Measurements from ENCODE around the gene VASN. TPM values are rescaled to one million over a fixed set of nuclear protein-coding genes. Genes with fewer than 3 reads are reported as not detected.

The VASN gene
- total RNA-seq, 4 donors from 2014 or later, result 31.0 to 58.1 (median 32.9) TPM

GRCh38 chr16:4372001-4372577 is 441 bp downstream of the VASN start:
- H3K4me3 ChIP-seq, result peak overlapping the region; percentile 55 to 81 (median 64)
- H3K27ac ChIP-seq, result peak overlapping the region; percentile 81 to 95 (median 89)
- 0 to 3% methylated on average over 16 to 18 of the region's 43 CpGs for WGBS, 2 donors
- H3K27me3 ChIP-seq, result no peaks in the 10 kb centered on the region
- DNase-seq (ENCODE audit: low spot score in 2 of 2), result no peak
- H3K9me3 ChIP-seq, result no peaks in the 10 kb centered on the region
- peaks cover 0 to 83% (median 70%) of the 10 kb centered on the region in 4 donors for H3K4me1 ChIP-seq
- H3K36me3 ChIP-seq, result no peaks in the 10 kb centered on the region
- TF ChIP-seq EP300 (IDR thresholded peaks at IDR 0.05) (no peak), POLR2A (IDR thresholded peaks at IDR 0.05) (no peak), CTCF (IDR thresholded peaks at IDR 0.05) (no peak)

- Histone ChIP-seq H3K4me1 (peaks cover 0 to 90% (median 77%) of the 10 kb centered on the region in 4 donors), H3K36me3 (no peaks in the 10 kb centered on the region), H3K27me3 (no peaks in the 10 kb centered on the region), H3K9me3 (no peaks in the 10 kb centered on the region), H3K27ac (peak overlapping the region; percentile 81 to 95 (median 89)), H3K4me3 (peak overlapping the region; percentile 55 to 81 (median 64))
- no peak for DNase-seq (ENCODE audit: low spot score in 2 of 2)
- 56 to 80% methylated on average over 4 to 10 of the region's 10 CpGs for WGBS, 2 donors
- TF ChIP-seq EP300 (IDR thresholded peaks at IDR 0.05) (no peak), POLR2A (IDR thresholded peaks at IDR 0.05) (no peak), CTCF (IDR thresholded peaks at IDR 0.05) (no peak)
These were observed 1.1 kb downstream of the VASN start for GRCh38 chr16:4372578-4373355.

- 30 to 35% methylated on average over 9 of the region's 9 CpGs for whole genome bisulfite sequencing, 2 donors
- Histone ChIP-seq H3K27me3 (no peaks in the 10 kb centered on the region), H3K36me3 (no peaks in the 10 kb centered on the region), H3K27ac (peak overlapping the region; percentile 81 to 95 (median 89)), H3K4me1 (peaks cover 0 to 96% (median 83%) of the 10 kb centered on the region in 4 donors), H3K9me3 (no peaks in the 10 kb centered on the region), H3K4me3 (peak overlapping the region; percentile 55 to 81 (median 64))
- no peak for DNase-seq (ENCODE audit: low spot score in 2 of 2)
- TF ChIP-seq CTCF (IDR thresholded peaks at IDR 0.05), result no peak
- TF ChIP-seq POLR2A (IDR thresholded peaks at IDR 0.05), result no peak
- no peak for TF ChIP-seq EP300 (IDR thresholded peaks at IDR 0.05)
These were observed 1.8 kb downstream of the VASN start for GRCh38 chr16:4373356-4373908.

- Histone ChIP-seq H3K27ac (peak overlapping the region; percentile 81 to 95 (median 89)), H3K9me3 (no peaks in the 10 kb centered on the region), H3K27me3 (no peaks in the 10 kb centered on the region), H3K4me3 (peak overlapping the region; percentile 55 to 81 (median 64)), H3K4me1 (peaks cover 0 to 96% (median 83%) of the 10 kb centered on the region in 4 donors), H3K36me3 (no peaks in the 10 kb centered on the region)
- WGBS, 2 donors, result 14 to 26% methylated on average over 29 to 30 of the region's 30 CpGs
- TF ChIP-seq CTCF (IDR thresholded peaks at IDR 0.05), result no peak
- TF ChIP-seq EP300 (IDR thresholded peaks at IDR 0.05), result peak in 1 of 2 donors; percentile 84
- peak in 1 of 2 donors; percentile 26 for TF ChIP-seq POLR2A (IDR thresholded peaks at IDR 0.05)
- DNase-seq (ENCODE audit: low spot score in 2 of 2), result peak; percentile 78 to 89
These were observed 2.5 kb downstream of the VASN start for GRCh38 chr16:4373909-4374742.
